GM18951 (cell line): ENCODE measurements around the gene NBDY.
"Not testable (repeated sequence)": the region's sequence is repeated elsewhere in the genome, so short reads cannot be mapped to it uniquely, and the experiment has no call there.

ENCODE experiments used
- POLR2A ChIP-seq: IDR thresholded peaks from 4 replicates; pipeline ENCODE4 v1.6.1; 2011; ENCODE audit warnings: mild to moderate bottlenecking; ENCODE audit not compliant: insufficient read length, insufficient read depth; ENCODE audit errors: extremely low read depth
- in situ Hi-C: fragments of 300-500 bp; cut with MboI; formaldehyde crosslinking; loops from one replicate; pipeline ENCODE4 v1.12.0; 2022; ENCODE audit warnings: low sequenced_read_pairs, mixed read lengths, inconsistent platforms; ENCODE audit not compliant: unreplicated experiment

Gene NBDY

GRCh38 chrX:56758456-56758855 is 29.4 kb downstream of the NBDY start:
- no peak for TF ChIP-seq POLR2A
- in situ Hi-C loops = no loop called here

- in situ Hi-C loops = no loop called here
- TF ChIP-seq POLR2A = no peak
These were observed 30.8 kb downstream of the NBDY start for GRCh38 chrX:56759736-56760409.

GRCh38 chrX:56760410-56761124 is 31.5 kb downstream of the NBDY start:
- in situ Hi-C loops = not testable (repeated sequence)

GRCh38 chrX:56761167-56761566 is 32.1 kb downstream of the NBDY start:
- in situ Hi-C loops = no loop called here

GRCh38 chrX:56762220-56762619 is 33.2 kb downstream of the NBDY start:
- in situ Hi-C loops = no loop called here
- TF ChIP-seq POLR2A = no peak

More at GRCh38 chrX:56761167-56761566, 32.1 kb downstream of the NBDY start:
- no peak for TF ChIP-seq POLR2A

- TF ChIP-seq POLR2A = no peak
- in situ Hi-C loops = no loop called here
These were observed 33.9 kb downstream of the NBDY start for GRCh38 chrX:56762707-56763555.

- in situ Hi-C loops = no loop called here
- no peak for TF ChIP-seq POLR2A
These were observed 34.6 kb downstream of the NBDY start for GRCh38 chrX:56763556-56764152.

GRCh38 chrX:56764153-56764974 is 35.3 kb downstream of the NBDY start:
- in situ Hi-C loops = no loop called here
- TF ChIP-seq POLR2A = peak; percentile 14

- peak; percentile 34 for TF ChIP-seq POLR2A
- in situ Hi-C loops = no loop called here
These were observed 36.1 kb downstream of the NBDY start for GRCh38 chrX:56764975-56765791.

- no peak for TF ChIP-seq POLR2A
These were observed 36.9 kb downstream of the NBDY start for GRCh38 chrX:56765811-56766553.

GRCh38 chrX:56766554-56767347 is 37.7 kb downstream of the NBDY start:
- TF ChIP-seq POLR2A = no peak

More at GRCh38 chrX:56765811-56766553, 36.9 kb downstream of the NBDY start:
- in situ Hi-C loops = no loop called here

GRCh38 chrX:56767348-56768119 is 38.5 kb downstream of the NBDY start:
- in situ Hi-C loops = not testable (repeated sequence)

More at GRCh38 chrX:56766554-56767347, 37.7 kb downstream of the NBDY start:
- in situ Hi-C loops = no loop called here

GRCh38 chrX:56768120-56768660 is 39.1 kb downstream of the NBDY start:
- in situ Hi-C loops = not testable (repeated sequence)

- in situ Hi-C loops = not testable (repeated sequence)
These were observed 43.9 kb downstream of the NBDY start for GRCh38 chrX:56772675-56773521.
